Testis (tissue), 3 donors: ENCODE data around the gene GCNT2. TPM values are rescaled to one million over a fixed set of nuclear protein-coding genes. Genes with fewer than 3 reads are reported as not detected.
"Not testable (repeated sequence)": the region's sequence is repeated elsewhere in the genome, so short reads cannot be mapped to it uniquely, and the experiment has no call there.

Experiments
- DNase-seq: peaks from one replicate; pipeline ENCODE4 v3.0.0-alpha.2; 2019
- H3K27ac ChIP-seq, 2 donors: fragments of 200-600 bp; sonication (generic); one replicate each; pipeline ENCODE4 v1.5.1; 2019
- H3K27me3 ChIP-seq: fragments of 200-600 bp; sonication (generic); one replicate; pipeline ENCODE4 v1.5.1; 2019
- H3K36me3 ChIP-seq: fragments of 200-600 bp; sonication (generic); one replicate; pipeline ENCODE4 v1.5.1; 2017; ENCODE audit warnings: low read depth; ENCODE audit errors: missing control alignments
- H3K4me1 ChIP-seq: fragments of 200-600 bp; sonication (generic); one replicate; pipeline ENCODE4 v1.5.1; 2019
- H3K4me3 ChIP-seq, 2 donors: fragments of 200-600 bp; sonication (generic); one replicate each; pipeline ENCODE4 v1.5.1; 2017 to 2019
- H3K9me3 ChIP-seq: fragments of 200-600 bp; sonication (generic); one replicate; pipeline ENCODE4 v1.5.1; 2017
- CTCF ChIP-seq, 3 experiments: fragments of 450-650 bp in 2 of 3; fragments of 200-600 bp in 1 of 3; sonication (generic) in 1 of 3; IDR thresholded peaks; one replicate each; pipeline ENCODE4 v1.5.1; 2016 to 2019; ENCODE audit warnings: antibody characterized with exemption in 3 of 3, mild to moderate bottlenecking in 2 of 3, moderate library complexity in 1 of 3
- POLR2A ChIP-seq: fragments of 450-650 bp; IDR thresholded peaks from one replicate; pipeline ENCODE4 v1.6.1; 2017; ENCODE audit warnings: antibody characterized with exemption, mild to moderate bottlenecking, moderate library complexity
- WGBS, 2 donors: methylation state at CpG; one replicate each; pipeline ENCODE4 v1.1.5; 2018; 5-methylcytosine and 5-hydroxymethylcytosine counted together
- intact Hi-C: fragments of 100-400 bp; cut with DNase I; formaldehyde crosslinking; loops from one replicate; pipeline ENCODE4 v1.15.1; 2023; ENCODE audit warnings: low total_unique reads
- polyA plus RNA-seq: library from polyadenylated mRNA; stranded (reverse); fragments of 350-450 nt; fragmentation: Illumina TruSeq; extraction: RNeasy Lipid Tissue Mini Kit (QIAGEN cat#74804); gene quantifications from one replicate; pipeline ENCODE4 v1.2.3, GENCODE V29; 2014; ENCODE audit warnings: low read depth, low replicate concordance; ENCODE audit not compliant: insufficient read depth
- total RNA-seq, 2 donors: library from RNA; depleted of rRNA; stranded (reverse); fragments of >200 nt; gene quantifications; one replicate each; pipeline ENCODE4 v1.2.3, GENCODE V29; 2016

The GCNT2 gene
- total and polyA plus RNA-seq, 3 donors from 2014 or later = 12.8 to 28.0 (median 17.0) TPM

DNA sequence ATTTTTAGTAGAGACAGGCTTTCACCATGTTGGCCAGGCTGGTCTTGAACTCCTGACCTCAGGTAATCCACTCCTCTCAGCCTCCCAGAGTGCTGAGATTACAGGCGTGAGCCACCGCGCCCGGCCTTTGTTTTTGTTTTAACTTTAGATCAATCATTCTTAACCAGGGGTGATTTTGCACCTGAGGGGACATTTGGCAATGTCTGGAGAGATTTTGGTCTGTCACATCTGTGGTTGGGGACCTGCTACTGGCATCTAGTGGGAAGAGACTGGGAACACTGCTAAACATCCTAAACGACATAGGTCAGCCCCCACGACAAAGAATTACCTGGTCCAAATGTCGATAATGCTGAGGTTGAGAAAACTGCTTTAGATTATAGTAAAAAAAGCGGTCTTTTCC, 91.0 kb downstream of the GCNT2 start:
- DNase-seq = no peak
- TF ChIP-seq CTCF (IDR thresholded peaks at IDR 0.05) (no peak), POLR2A (no peak)
- Histone ChIP-seq H3K4me1 (no peaks in the 10 kb centered on the region), H3K27ac (no peak overlapping the region), H3K9me3 (no peaks in the 10 kb centered on the region), H3K36me3 (no peaks in the 10 kb centered on the region), H3K27me3 (no peaks in the 10 kb centered on the region), H3K4me3 (no peak overlapping the region)
- WGBS, 2 donors = 84 to 89% methylated on average over 8 of the region's 8 CpGs
- intact Hi-C loops = no loop called here

DNA sequence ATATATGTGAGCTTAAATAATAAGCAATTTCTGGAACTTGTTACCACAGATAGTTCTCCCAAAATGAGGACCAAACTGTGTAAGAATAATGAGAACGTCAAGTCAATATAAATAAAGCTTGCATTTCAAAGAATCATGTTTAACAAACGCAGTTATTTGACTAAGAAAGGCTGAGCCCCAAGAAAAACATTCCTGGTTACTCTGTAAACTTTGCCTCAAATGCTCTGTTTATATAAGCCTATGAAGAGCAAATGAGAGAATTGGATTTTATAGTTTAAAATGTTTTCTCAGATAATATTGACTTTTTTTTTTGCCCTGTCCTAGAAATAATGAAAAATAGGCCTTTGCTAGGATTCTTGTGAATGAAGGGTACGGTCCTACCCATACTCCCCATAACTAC, 91.9 kb downstream of the GCNT2 start:
- Histone ChIP-seq H3K9me3 (no peaks in the 10 kb centered on the region), H3K27ac (no peak overlapping the region), H3K4me3 (no peak overlapping the region), H3K36me3 (no peaks in the 10 kb centered on the region), H3K4me1 (no peaks in the 10 kb centered on the region), H3K27me3 (no peaks in the 10 kb centered on the region)
- intact Hi-C loops = no loop called here
- TF ChIP-seq CTCF (IDR thresholded peaks at IDR 0.05) = no peak
- TF ChIP-seq POLR2A = no peak
- 47 to 48% methylated on average over 3 of the region's 3 CpGs for WGBS, 2 donors
- DNase-seq = no peak

DNA sequence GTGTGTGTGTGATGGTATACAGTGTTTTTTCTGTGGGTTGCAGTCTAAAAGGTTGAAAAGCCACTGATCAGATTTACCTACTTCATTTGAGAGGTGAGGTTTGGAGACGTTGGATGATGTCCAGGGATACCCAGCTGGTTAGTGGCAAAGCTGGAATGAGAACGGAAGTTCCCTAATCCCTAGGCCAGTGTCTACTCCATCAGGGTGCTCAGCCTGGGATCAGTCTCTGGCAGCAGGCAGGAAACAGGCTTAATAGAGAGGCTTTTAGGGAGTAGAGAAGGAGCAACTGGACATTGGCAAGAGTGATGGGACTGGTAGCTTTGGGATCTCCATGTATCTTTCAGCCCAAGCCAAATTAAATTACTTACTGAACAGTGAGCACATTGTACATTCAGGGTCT, 92.6 kb downstream of the GCNT2 start:
- H3K27ac ChIP-seq = no peak overlapping the region
- TF ChIP-seq CTCF (IDR thresholded peaks at IDR 0.05) (no peak), POLR2A (no peak)
- H3K4me1 ChIP-seq = no peaks in the 10 kb centered on the region
- intact Hi-C loops = no loop called here
- no peaks in the 10 kb centered on the region for H3K9me3 ChIP-seq
- H3K36me3 ChIP-seq = no peaks in the 10 kb centered on the region
- 79 to 83% methylated on average over 2 of the region's 2 CpGs for WGBS, 2 donors
- no peak for DNase-seq
- H3K27me3 ChIP-seq = no peaks in the 10 kb centered on the region
- H3K4me3 ChIP-seq = no peak overlapping the region

DNA sequence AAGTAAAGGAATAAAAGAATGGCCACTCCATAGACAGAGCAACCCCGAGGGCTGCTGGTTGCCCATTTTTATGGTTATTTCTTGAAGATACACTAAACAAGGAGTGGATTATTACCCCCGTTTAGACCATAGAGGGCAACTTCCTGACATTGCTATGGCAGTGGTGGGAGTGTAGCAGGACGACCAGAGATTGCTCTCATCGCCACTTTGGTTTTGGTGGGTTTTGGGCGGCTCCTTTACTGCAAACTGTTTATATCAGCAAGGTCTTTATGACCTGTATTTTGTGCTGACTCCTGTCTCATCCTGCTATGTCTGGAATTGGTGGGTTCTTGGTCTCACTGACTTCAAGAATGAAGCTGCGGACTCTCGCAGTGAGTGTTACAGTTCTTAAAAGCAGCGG, 94.5 kb downstream of the GCNT2 start:
- WGBS, 2 donors = 90 to 94% methylated on average over 8 of the region's 8 CpGs
- Histone ChIP-seq H3K27ac (no peak overlapping the region), H3K36me3 (no peaks in the 10 kb centered on the region), H3K27me3 (no peaks in the 10 kb centered on the region), H3K4me3 (no peak overlapping the region), H3K9me3 (no peaks in the 10 kb centered on the region), H3K4me1 (no peaks in the 10 kb centered on the region)
- intact Hi-C loops = no loop called here
- DNase-seq = no peak
- no peak for TF ChIP-seq CTCF (IDR thresholded peaks at IDR 0.05)

DNA sequence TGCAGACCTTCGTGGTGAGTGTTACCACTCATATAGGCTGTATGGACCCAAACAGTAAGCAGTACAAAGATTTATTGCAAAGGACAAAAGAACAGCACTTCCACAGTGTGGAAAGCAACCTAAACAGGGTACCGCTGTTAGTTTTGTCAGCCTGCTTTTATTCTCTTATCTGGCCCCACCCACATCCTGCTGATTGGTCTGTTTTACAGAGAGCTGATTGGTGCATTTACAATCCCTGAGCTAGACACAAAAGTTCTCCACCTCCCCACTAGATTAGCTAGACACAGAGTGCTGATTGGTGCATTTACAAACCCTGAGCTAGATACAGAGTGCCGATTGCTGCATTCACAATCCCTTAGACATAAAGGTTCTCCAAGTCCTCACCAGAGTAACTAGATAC, 95.1 kb downstream of the GCNT2 start:
- H3K36me3 ChIP-seq, H3K4me1 ChIP-seq, H3K4me3 ChIP-seq, H3K27me3 ChIP-seq, intact Hi-C loops, H3K27ac ChIP-seq, H3K9me3 ChIP-seq: not testable (repeated sequence)
- 83 to 91% methylated on average over 3 of the region's 3 CpGs for WGBS, 2 donors
- DNase-seq = peak; percentile 18
